ENCODE measurements around the gene AP1B1.

The AP1B1 gene

DNA sequence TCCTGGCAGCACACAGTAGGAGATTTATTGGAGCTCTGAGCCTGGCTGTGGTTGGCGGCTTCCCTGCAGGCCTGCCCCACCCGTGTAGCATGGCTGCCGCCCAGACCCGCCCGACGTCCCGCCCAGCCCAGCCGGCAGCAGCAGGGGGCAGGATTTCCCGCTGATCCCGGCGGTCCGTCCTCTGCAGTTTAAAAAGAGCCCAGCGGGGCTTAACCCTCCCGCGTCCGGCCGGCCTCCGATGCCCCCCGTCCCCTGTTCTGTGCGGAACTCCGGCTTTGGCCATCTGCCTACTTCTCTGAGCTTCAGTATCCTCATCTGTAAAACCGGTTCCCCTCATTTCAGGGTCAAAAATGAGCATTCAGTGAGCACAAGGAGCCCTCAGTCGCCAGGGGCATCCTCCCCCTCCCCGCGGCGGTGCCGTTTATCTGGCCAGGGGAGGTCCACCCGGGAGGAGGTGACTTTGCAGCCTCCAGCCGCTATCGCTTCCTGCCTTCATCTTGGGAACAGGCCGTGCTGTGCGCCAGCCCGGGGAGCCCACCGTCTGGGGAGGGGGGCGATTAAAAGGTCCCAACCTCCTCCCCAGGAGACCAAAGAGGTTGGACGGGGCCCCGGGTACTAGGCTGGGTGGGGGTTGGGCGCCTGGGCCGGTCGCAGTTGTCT lies 82.1 kb downstream of the AP1B1 start, which contains the start of gene GAS2L1:
GAS2L1 (plus strand) TSS at position 476 of the 660 bp plus-strand sequence. CDS start 1,456 bp downstream, outside the sequence.
- DNase-seq (ENCODE audit: insufficient read length, low spot score): peak; percentile 75
- TF ChIP-seq, protein P1, sequence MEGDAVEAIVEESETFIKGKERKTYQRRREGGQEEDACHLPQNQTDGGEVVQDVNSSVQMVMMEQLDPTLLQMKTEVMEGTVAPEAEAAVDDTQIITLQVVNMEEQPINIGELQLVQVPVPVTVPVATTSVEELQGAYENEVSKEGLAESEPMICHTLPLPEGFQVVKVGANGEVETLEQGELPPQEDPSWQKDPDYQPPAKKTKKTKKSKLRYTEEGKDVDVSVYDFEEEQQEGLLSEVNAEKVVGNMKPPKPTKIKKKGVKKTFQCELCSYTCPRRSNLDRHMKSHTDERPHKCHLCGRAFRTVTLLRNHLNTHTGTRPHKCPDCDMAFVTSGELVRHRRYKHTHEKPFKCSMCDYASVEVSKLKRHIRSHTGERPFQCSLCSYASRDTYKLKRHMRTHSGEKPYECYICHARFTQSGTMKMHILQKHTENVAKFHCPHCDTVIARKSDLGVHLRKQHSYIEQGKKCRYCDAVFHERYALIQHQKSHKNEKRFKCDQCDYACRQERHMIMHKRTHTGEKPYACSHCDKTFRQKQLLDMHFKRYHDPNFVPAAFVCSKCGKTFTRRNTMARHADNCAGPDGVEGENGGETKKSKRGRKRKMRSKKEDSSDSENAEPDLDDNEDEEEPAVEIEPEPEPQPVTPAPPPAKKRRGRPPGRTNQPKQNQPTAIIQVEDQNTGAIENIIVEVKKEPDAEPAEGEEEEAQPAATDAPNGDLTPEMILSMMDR (IDR thresholded peaks at IDR 0.05; ENCODE audit: insufficient read depth, missing control alignments): peak; percentile 47
- FAIRE-seq: no peak

DNA sequence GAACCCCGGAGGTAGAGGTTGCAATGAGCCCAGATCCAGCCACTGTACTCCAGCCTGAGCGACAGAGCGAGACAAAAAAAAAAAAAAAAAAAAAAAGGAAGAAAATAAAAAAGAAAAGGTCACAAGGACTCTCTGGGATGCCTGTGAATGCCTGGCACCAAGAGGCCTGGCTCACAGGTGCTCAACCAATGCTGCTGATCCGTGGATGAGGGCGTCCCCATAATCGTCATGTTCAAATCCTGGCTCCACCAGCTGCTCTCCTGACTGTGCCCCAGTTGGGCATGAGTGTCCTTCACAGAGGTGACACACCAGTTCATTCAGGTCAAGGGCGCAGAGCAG lies 82.6 kb downstream of the AP1B1 start:
- FAIRE-seq (no peak), DNase-seq (ENCODE audit: insufficient read length, low spot score) (no peak)
- TF ChIP-seq, protein P1 (IDR thresholded peaks at IDR 0.05; ENCODE audit: insufficient read depth, missing control alignments): no peak

DNA sequence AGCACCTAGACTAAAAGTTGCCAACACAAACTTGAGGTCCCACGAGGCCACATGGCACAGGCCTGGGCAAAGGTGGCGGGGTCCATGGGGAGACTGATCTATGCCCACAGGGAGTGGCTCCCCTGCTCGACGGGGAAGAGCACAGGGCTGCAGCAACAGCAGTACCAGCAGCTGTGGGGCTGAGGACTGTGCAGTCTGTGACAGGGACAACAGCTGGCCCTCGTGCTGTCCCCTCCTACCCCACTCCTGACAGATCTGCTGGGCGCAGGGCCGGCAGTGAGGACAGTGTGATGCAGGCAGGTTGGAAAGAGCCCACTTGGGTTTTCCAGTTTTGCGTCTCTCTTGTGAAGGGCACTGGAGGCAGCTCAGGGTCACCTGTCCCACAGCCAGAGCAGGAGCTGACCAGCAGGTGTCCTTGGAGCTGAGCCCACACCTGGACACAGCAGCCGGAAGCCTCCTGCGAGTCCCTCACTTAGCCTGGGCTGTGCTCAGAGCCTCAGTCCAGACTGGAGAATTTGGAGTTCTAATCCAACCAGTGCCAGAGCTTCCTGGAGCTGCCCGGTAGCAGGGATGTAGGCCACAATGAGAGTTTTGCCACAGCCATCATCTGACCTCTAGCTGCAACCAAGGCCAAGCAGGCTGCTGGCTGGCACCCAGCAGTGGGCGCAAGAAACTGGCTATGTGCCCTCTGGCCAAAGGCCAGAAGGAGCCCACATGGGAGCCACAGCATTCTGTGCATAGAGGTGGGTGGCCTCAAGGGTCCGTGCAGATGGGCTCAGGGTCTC lies 85.5 kb downstream of the AP1B1 start:
- TF ChIP-seq, protein P1 (IDR thresholded peaks at IDR 0.05; ENCODE audit: insufficient read depth, missing control alignments): no peak
- no peak for DNase-seq (ENCODE audit: insufficient read length, low spot score)
- no peak for FAIRE-seq

DNA sequence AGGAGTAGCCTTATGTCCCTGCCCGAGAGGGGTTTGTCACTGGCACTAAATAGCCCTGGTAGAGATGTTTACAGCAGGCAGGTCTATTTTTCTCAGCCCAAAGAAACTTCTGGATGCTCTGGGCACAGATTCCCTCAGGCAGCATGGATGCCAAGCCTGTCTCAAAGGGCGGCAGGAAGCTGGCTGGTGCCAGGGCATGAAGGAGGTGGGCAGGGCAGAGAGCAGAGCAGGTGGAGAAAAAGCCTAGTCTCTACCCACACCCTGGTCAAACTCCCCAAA lies 86.0 kb downstream of the AP1B1 start:
- FAIRE-seq (no peak), DNase-seq (ENCODE audit: insufficient read length, low spot score) (no peak)
- TF ChIP-seq, protein P1 (IDR thresholded peaks at IDR 0.05; ENCODE audit: insufficient read depth, missing control alignments): no peak

DNA sequence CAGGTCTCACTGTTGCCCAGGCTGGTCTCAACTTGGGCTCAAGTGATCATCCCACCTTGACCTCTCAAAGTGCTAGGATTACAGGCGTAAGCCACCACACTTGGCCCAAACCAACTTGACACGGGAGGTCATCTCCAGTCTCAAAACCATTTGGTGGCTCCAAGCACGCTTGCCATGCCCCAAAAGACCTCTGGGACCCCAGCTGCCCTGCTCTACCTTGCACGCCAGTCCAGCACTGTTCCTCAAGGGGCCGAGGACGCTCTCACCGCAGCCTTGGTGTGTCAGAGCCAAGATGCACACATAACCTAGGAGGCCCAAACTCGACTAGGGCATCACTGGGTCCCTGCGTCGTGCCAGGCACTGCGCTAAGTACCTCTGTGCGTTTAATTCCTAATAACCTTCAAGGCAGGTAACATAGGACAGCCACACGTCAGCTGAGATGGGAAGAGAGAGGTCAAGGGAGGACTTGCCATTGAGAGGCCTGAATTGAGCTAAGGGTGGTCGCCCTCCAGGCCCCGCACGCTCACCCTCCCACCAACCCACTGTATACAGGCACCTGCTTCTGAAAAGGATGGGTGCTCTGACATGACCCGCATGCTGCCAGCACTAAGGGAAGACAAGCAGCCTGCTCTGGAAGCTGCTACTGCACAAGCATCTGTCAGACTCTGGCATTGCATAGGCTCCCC lies 86.5 kb downstream of the AP1B1 start:
- no peak for DNase-seq (ENCODE audit: insufficient read length, low spot score)
- no peak for FAIRE-seq
- TF ChIP-seq, protein P1 (IDR thresholded peaks at IDR 0.05; ENCODE audit: insufficient read depth, missing control alignments): no peak

DNA sequence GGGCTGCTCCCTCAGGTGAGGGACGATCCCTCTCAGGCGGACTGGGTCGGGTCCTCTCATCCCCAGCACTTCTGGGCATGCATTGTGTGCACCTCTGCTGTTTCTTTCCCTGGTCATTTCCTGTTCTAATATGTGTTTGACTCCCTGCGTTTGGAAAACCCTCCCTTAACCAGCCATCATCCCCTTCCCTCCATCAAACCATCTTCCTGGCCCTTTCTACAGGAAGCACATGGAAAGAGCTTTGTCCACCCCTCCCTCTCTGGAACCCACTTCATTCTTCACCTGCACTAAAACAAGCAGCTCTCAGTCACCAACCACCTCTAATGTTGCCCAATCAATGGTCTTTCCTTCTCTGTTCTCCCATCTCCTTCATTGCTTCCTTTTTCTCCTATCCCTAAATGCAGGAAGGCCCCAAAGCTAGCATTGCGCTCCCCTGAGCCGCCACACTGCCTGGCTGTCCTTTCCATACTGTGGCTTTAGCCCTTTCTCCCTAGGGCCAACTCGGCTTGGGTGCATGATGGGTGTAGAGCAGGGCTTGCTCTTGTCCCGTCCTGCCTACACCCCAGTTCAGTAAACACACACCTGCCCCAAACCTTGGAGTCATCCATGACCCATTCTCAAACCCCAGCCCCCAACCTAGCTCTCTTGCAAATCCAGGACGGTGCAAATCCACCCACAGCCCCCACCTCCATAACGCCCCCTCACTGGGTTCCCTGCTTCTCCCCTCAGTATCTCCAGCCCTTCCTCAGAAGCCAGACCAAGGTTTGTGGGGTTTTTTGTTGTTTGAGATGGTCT lies 87.4 kb downstream of the AP1B1 start:
- TF ChIP-seq, protein P1 (IDR thresholded peaks at IDR 0.05; ENCODE audit: insufficient read depth, missing control alignments): no peak
- DNase-seq (ENCODE audit: insufficient read length, low spot score) (no peak), FAIRE-seq (no peak)

Data from D721Med (cell line).